Endometrial microvascular endothelial cells (primary cell): ENCODE data around the gene TMEM125. TPM values are rescaled to one million over a fixed set of nuclear protein-coding genes. Genes with fewer than 3 reads are reported as not detected.

Experiments
- in situ Hi-C: cut with HindIII; loops from 2 replicates; pipeline ENCODE4 v1.10.0; 2017; ENCODE audit warnings: low sequenced_read_pairs, low pct_unique_long_range_greater_than_20kb; ENCODE audit errors: inconsistent ontology term
- total RNA-seq: library from RNA; depleted of rRNA; stranded (reverse); fragments of >200 nt; gene quantifications from one replicate; pipeline ENCODE4 v1.2.3, GENCODE V29; 2015; ENCODE audit errors: inconsistent ontology term

TMEM125 gene
- total RNA-seq, 1 donor from 2014 or later: not detected

DNA sequence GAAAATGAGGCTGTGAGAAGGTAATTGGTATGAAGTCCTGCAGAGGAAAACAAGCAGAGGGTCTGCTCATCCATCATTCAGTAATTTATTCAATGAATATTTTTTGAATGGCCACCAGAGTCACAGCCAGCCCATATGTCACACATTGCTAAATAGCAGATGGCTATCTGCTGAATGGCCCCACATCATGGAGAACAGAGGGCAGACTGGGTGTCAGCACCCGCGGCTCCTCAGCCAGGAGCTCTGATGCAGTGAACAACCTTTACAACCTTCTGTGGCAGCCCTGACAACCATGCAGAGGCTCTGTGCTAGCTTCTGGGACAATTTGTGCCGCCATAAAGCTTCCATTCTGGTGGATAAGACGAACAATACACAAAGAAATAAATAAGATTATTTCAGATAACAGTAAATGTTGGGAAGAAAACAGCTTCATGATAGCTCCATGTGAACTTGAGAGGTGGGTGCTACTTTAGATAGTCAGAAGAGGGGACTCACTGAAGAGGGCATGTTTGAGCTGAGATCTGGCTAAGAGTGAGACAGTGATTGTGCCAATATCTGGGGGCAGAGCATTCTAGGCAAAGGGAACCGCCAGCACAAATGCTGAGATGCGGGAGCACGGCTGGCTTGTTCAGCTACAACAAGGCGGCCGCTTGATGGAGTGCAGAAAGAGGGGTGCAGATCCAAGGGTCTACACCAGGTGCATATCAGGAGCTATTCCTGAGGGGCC is 18.4 kb downstream of the TMEM125 start:
- in situ Hi-C loops: no loop called here

DNA sequence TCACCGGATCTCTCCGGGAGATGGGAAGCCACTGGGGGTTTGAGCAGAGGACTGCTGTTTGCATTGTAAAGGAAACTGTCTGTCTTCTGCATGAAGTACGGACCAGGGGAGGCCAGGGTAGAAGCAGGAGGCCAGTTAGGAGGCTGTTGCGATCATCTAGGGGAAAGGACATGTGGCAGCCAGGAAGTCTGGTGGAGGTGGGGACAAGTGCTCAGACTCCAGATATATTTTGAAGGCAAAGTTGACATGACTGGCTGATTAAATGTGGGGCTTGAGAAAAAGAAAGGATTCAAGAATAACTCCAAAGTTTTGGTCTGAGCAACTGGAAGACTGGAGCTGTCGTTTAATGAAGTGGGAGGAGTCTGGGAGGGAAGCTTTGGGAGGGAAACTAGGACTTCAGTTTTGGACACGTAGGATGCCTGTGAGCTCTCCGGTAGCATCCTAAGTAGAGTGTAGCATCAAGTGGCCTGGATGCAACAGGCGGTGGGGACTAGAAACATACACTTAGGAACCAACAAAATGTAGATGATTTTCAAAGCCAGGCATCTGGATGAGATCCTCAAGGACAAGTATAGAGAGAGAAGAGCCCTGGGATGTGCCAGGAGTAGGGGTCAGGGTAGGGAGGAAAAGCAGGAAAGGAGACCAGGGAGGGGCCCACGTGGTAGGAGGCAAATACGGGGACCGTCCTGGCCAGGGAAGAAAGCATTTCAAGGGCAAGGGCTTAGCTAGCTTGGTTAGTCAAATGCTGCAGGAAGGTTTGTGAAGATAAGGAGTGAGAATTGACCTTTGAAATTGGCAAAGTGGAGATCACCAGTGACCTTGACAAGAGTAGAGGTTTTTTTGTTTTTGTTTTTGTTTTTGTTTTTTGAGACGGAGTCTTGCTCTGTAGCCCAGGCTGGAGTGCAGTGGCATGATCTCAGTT is 19.3 kb downstream of the TMEM125 start:
- in situ Hi-C loops: no loop called here

- in situ Hi-C loops: no loop called here
Measured at GRCh38 chr1:43292216-43292615, 22.4 kb downstream of the TMEM125 start.

GRCh38 chr1:43292679-43293078 is 22.9 kb downstream of the TMEM125 start:
- in situ Hi-C loops: no loop called here

- in situ Hi-C loops: no loop called here
Measured at GRCh38 chr1:43293176-43293575, 23.4 kb downstream of the TMEM125 start.

- in situ Hi-C loops: no loop called here
Measured at GRCh38 chr1:43293896-43294760, 24.3 kb downstream of the TMEM125 start.

- in situ Hi-C loops: no loop called here
Measured at GRCh38 chr1:43294761-43295160, 25.0 kb downstream of the TMEM125 start.

GRCh38 chr1:43296207-43296606 is 26.4 kb downstream of the TMEM125 start:
- in situ Hi-C loops: no loop called here

DNA sequence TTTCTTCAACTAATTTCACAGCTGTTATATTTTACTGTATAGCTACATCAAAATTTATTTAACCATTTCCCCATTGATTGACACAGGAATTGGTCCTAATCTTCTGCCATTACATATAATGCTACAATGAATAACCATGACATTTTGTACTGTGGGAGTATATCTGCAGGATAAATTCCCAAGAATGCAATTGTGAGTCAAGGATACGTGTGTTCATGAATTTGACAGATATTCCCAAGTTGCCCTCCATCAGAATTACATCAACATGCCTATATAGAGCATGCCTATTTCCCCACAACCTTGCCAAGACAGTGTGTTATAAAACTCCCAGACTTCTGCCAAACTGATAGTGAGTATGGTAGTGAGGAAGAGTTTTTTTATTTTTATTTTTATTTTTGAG is 28.3 kb downstream of the TMEM125 start:
- in situ Hi-C loops: no loop called here

DNA sequence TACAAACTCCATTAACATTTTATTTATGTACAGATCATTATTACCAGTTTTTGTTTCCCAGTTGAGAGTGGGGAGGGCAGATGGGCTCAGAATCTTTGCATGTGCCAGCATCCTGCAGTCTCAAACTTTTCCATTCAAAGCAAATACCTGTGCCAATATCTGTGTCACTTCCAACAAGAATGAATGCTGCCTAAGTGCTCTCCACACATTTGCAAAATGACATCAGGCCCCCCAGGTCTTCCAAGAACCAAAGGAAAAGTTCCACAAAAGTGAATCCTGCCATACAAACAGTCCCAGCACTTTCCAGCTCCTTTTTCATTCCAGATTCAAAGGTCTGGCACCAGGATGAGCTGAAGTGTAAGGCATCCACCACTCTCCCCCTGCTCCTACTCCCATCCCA is 29.3 kb downstream of the TMEM125 start:
- in situ Hi-C loops: no loop called here

DNA sequence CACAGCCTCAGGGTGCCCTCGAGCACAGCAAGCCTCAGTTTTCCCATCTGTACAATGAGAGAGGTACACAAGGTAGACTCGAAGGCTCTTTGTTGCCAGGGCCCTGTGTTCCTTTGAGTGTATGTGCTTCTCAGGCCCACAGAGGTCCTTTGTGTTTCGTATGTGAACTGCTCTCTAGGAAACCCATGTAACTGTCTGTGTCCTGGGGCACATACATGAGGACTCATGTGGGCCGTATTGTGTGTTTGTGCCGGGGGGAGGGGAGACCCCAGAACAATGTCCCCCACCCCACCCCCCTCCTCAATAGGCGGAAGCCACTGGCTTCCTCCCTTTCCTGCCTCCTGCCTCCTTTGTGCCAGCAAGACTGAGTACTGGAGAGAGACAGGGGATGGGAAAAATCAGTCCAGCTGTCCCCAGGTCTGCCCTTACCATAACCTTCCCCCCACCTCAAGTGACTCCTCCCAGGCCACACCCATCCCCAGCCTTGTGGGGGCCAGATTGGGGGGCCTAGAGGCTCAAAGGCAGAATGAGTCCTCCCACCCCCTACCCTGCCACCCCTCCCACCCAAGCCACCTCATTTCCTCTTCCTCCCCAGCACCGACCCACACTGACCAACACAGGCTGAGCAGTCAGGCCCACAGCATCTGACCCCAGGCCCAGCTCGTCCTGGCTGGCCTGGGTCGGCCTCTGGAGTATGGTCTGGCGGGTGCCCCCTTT is 30.8 kb downstream of the TMEM125 start, which contains the start of gene TIE1:
Gene TIE1, plus strand, starts transcription at position 605 of the 717 bp plus-strand sequence. Its CDS starts 90 bp downstream, at position 695.
- in situ Hi-C loops: no loop called here

DNA sequence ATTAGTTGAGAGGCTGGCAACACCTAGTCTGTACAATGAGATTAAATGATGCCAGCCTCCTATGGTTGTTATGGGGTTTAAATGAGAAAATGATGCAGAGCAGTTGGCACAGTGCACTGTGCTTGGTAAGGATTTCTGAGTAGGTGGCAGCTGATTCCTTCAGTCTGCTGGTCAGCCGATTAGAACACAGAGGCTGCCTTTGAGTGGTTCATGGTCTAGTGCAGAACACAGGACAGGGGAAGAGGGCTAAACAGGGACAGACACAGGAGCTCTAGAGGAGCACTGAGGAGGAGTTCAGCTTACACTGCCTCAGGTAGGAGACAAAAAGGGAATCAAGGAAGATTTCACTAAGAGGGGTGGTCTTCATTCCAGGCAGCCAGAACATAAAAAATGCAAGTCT is 32.4 kb downstream of the TMEM125 start:
- in situ Hi-C loops: no loop called here

DNA sequence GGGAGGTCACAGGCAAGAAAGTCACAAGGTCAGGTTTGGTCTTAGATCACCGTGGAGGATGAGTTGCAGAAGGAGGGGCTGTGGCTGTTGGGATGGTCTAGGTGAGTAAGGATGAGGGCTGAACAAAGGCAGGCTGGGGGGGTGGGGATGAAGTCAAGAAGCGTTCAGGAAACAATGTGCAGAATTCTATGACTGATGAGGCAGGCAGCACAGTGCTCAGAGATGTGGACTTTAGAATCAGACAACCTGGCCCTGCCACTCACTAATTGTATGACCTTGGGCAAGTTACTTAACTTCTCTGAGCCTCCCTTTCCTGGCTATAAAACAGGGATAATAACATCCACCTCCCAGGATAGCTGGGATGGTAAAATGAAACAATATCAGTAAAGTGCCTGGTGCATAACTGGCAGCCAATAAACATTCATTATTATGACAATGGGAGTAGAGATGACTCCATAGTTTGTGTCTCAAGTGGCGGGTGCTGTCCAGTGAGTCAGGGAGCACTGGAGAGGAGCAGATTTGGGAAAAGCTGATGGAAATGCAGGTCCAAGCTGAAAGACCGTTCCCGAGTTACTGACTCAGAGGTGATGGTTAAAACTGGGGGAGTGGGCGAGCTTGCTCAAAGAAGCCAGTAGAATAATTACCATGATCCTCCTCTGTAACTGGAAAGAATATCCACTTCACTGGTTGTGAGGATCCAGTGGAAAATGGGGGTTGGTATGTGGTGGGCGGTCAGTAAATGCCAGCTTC is 33.1 kb downstream of the TMEM125 start:
- in situ Hi-C loops: no loop called here

- in situ Hi-C loops: no loop called here
Measured at GRCh38 chr1:43303471-43304313, 33.9 kb downstream of the TMEM125 start.

DNA sequence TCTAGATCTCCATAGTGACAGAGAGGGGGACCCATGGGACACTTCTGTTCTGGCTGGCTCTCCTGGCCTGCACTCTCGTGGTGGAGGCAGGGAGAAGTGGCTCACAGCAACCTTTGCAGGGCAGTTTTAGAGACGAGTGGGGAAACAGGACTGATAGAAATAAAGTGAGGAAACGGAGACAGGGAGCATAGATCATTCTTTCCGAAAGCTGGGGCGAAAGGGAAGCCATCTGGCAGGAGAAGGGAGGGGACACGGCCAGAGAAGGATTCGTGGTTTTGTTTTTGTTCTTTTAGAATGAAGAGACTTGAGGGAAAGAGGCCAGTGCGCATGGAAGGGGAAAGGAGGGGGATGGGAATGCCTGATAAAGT is 34.5 kb downstream of the TMEM125 start:
- in situ Hi-C loops: no loop called here

GRCh38 chr1:43304771-43305300 is 35.1 kb downstream of the TMEM125 start:
- in situ Hi-C loops: no loop called here

- in situ Hi-C loops: no loop called here
Measured at GRCh38 chr1:43305461-43305860, 35.7 kb downstream of the TMEM125 start.
